Left ventricle myocardium superior (tissue), 1 donor: ENCODE results near the gene XRCC6. TPM values are rescaled to one million over a fixed set of nuclear protein-coding genes. Genes with fewer than 3 reads are reported as not detected.

Source experiments
- ATAC-seq: fragments of 200-7000 bp; cut with Tn5 transposase; one replicate; pipeline ENCODE4 v1.9.1; 2020; ENCODE audit warnings: mild to moderate bottlenecking, moderate library complexity
- DNase-seq: peaks from one replicate; pipeline ENCODE4 v3.0.0-alpha.2; 2020
- intact Hi-C: fragments of 100-400 bp; cut with micrococcal nuclease; formaldehyde crosslinking; loops from one replicate; pipeline ENCODE4 v1.11.0; 2022
- total RNA-seq: library from RNA; stranded (reverse); fragmentation: NEBNext Ultra II Directional; extraction: Animal tissue kit (Norgen Biotek cat#: 25700); gene quantifications from one replicate; pipeline ENCODE4 v1.2.1, GENCODE V29; 2021
- donor health status: DM: no; HTN: yes; CAD: no; lungs with severe emphysema.

XRCC6 gene
- total RNA-seq, 1 donor from 2014 or later = 172 TPM

GRCh38 chr22:41709341-41709740 is 88.2 kb downstream of the XRCC6 start:
- DNase-seq = no peak
- intact Hi-C loops = no loop called here
- no peak for ATAC-seq

- ATAC-seq (no peak), DNase-seq (no peak)
- intact Hi-C loops = no loop called here
Measured at GRCh38 chr22:41713004-41713403, 91.9 kb downstream of the XRCC6 start.

Other genes with a start within 250 kb of the XRCC6 start
- gene TEF, start 239.4 kb upstream of the XRCC6 start, total RNA-seq = 25.4 TPM
- 71.8 TPM for gene TOB2, start 174.5 kb upstream of the XRCC6 start, total RNA-seq
- gene PHF5A, start 152.6 kb upstream of the XRCC6 start, total RNA-seq = 20.2 TPM
- gene ACO2, start 152.2 kb upstream of the XRCC6 start, total RNA-seq = 887 TPM
- gene POLR3H, start 76.8 kb upstream of the XRCC6 start, total RNA-seq = 17.9 TPM
- gene CSDC2, start 60.3 kb upstream of the XRCC6 start, total RNA-seq = 223 TPM
- gene PMM1, start 31.5 kb upstream of the XRCC6 start, total RNA-seq = 12.9 TPM
- gene DESI1, start 252 bp upstream of the XRCC6 start, total RNA-seq = 53.6 TPM
- 229 TPM for gene SNU13, start 67.6 kb downstream of the XRCC6 start, total RNA-seq
- 0.57 TPM for gene MEI1, start 78.2 kb downstream of the XRCC6 start, total RNA-seq
- 5.9 TPM for gene CCDC134, start 179.4 kb downstream of the XRCC6 start, total RNA-seq
- gene SREBF2, start 211.8 kb downstream of the XRCC6 start, total RNA-seq = 89.7 TPM